8988T (cell line): Measurements from ENCODE around the gene PDSS2.

ENCODE experiments used
- DNase-seq: peaks from one replicate; pipeline ENCODE4 v3.0.0; 2011

PDSS2 gene

DNA sequence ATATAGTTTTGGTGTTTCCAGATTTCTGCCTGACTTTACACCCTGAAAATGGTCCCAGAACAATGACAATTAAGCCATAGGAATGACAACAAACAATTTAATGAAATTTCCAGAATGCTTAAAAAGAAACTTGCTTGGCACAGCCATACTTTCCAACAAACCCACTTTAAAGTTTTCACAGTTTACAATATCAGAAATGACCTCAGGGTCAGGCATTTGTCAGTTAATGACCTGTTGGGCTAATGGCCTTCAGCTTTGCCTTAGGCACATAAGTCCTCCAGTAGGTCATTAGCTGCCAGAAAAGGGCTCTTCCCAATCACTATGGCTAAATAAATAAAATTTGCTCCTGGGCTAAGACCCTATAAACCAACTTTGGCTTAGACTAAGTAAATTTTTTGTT lies 199.4 kb downstream of the PDSS2 start:
- DNase-seq: no peak

DNA sequence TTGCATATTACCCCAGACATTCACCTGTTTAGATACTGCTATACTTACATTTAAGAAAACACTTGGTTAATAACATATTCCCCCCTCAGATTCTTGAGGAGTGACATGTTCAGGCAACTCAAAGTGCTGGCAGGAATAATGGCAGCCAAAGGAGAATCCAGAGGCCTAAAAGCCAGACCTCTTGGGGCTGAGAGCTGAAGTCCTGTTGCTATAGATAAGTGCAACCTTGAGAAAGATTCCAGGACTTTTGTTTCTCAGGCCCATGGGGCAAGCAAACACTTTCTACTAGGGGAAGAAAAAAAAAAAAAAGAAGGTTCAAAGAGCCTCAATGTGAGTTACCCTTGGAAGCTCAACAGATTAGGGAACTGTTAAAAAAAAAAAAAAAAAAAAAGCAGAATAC lies 211.2 kb downstream of the PDSS2 start:
- DNase-seq: no peak

DNA sequence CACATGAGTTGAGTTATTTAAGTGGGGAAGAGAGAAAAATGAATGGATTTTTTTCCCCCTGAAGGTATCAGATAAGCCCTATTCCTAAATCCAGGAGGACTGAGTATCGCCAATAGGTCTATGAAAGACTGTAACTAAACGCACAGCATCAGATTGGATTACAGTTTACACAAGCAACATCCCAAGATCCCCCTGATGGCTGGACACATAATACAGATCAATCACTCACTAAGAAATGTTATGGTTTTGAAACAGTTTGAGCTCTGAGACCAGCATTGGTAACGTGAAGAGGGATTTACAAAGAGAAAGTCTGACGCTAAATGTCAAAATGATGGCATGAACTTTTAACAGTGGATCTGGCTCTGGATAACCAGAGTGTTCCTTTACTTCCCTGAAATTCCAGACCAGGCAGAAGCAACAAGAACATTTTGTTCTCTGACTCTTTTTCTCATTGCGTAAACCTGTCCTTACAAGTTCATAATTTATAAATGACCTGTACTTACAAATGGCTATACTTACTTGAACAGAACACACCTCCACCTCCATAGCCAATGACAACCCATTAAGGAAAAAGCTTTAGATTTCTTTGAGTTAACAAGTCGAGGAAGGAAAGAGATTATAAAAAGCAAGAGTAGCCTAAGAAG lies 212.3 kb downstream of the PDSS2 start:
- DNase-seq: no peak

DNA sequence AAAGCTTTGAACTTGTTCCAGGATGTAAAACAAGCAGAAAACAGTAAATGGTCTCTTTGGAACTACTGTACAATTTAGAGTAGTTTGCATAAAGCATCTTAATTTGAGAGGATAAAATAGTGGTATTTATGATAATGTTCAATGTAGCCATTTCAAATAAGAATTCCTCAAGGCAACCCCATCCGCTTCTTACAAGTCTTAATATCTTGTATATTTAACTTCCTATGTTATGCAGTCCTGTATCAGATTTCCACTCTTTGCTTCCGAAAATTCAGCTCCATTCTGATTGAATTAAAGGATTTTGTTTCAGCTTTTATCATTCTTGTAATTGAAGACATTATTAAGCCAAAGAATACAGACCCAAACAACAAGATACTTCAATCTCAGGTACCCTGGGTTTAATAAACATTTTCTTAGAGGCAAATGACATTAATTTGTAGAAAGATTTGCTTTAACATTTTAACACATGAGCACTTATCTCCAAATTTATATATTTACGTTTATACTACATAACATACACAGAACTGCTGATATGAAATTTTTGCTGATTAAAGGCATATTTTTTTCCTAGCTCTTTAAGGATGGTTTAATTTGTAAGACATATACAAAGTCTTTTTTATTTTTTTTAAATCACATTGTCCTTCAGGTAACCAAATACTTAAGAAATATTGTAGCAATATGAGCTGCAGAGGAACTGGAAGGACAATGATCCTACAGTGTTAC lies 213.0 kb downstream of the PDSS2 start:
- DNase-seq: no peak

DNA sequence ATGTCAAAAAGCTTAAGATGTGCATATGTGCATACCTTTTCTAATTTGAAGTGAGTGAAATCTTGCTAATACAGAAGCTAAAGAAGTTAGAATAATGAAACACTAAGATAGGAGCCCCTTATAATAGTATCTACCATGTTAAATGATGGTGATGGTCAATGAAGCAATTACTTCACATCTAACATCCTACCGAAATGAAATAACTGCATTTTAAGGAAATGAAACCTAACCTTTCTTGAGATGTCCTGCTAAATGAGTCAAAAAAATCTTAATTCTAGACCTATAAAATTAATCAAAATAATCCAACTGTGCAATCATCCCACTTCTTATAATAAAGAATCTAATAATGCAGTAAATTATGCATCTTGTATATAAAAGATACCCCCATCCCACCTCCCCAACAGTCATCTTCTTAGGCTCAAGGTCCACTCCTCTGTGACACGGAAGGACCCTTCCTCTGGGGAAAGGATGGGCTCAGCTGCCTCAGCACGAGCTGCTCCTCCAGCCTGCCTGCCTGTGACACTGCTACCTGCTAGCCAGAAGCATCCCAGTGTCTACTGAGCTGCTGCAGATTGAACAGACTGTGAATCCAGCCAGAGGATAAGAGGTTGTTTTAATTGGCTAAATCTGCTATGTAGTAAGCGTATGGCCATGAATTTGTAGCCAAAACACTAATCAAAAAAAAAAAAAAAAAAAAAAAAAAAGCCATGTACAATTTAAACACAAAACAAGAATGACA lies 214.5 kb downstream of the PDSS2 start:
- DNase-seq: no peak

DNA sequence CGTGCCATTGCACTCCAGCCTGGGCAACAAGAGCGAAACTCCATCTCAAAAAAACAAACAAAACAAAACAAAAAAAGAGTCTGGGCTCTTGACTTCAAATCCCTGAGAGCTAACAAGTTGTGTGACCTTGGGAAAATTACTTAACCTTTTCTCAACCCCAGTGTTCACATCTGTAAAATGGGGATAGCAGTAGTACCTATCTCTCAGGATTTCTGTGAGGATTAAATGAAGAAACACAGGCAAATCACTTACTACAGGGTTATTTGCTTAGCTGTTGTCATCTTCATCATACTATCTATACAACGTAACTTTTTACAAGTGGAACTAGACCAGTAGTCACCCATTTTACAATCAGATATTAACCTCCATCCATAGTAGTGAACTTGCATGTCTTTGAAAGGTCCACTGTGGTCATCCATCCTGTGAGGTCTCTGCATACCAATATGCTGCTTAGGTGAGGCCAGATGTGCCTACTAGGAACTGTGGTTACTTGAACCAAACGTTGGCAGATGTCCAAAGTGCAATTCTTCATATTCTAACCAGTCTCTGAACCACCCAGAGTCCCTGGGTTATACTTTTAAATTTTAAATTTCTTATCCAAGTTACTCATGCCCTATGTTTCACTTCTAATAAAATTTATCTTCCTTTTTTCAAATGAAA lies 215.2 kb downstream of the PDSS2 start:
- DNase-seq: no peak

DNA sequence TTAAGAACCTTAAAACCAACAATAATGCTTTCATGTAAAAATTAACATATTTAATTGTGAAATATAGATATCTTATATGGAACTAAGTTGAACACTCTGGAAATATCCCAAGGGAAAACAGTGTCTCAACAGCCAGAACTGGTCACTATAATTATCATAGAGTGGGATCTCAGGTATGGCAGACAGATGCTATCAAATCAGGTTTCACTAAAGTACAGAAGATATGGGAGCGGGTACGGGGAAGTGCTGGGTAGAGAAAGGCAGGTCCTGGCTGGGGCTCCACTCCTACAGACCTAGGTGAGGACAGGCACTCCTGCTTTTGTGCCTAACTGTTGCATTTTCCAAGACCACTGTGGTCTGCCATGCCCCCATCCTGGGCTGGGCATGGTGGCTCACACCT lies 215.9 kb downstream of the PDSS2 start:
- no peak for DNase-seq

DNA sequence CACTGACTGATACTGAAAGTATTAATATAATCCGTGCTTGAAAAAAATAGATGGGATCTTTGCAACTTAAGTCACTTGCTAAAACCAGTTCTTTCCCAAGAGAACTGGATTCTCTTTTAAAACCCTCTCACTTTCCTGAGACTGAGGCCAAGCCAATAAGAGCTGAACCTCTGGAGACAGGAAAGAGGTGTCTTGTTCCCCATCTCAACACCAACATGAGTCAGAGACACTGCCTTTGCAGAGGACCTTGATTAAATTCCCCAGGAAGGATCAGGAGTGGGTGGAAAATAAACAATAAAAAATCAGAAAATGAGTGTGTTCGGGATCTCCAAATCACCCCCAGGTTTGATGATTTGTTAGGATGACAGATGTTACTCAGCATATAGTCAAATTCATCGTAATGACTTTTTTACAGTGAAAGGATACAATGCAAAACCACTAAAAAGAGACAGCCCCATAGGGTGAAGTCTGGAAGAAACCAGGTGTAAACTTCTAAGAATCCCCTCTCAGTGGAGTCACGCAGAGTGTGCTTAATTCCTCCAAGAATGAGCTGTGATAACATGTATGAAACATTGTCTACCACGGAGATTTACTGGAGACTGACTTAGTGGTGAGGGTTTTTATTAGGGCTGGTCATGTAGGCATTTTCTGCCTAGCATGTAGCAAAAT lies 221.2 kb downstream of the PDSS2 start:
- DNase-seq: no peak

DNA sequence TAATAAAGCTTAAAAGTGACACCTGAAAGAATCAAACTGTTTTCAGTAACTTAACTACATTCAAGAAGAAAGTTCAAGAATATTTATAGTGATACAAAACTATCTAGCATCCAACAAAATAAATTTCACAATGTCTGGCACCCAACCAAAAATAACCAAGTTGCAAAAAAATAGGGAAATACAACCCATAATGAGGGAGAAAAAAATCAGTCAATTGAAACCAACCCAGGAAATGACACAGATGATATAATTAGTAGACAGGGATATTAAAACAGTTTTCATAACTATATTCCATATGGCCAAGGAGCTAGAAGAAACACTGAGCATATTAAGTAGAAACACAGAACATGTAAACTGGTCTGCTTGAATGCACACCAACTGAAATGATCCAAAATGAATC lies 223.9 kb downstream of the PDSS2 start:
- DNase-seq: no peak

DNA sequence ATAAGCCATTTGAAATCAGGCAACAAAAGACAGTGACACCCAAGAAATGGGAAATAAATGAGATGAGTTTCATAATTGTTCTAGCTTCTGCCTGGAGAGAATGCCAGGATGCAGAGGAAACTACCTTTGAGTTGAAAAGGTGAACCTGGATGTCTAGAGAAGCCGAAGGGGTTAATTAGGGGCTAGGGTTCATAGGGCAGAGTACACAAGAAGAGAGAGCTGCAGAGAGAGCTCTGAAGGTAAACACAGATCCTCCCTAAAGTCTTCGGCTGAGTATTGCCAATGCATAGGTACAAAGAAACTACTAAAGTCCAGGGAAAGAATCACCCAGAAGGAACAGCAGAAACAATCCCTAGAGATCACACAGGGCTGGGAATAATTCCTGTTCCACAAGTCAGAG lies 224.4 kb downstream of the PDSS2 start:
- no peak for DNase-seq

DNA sequence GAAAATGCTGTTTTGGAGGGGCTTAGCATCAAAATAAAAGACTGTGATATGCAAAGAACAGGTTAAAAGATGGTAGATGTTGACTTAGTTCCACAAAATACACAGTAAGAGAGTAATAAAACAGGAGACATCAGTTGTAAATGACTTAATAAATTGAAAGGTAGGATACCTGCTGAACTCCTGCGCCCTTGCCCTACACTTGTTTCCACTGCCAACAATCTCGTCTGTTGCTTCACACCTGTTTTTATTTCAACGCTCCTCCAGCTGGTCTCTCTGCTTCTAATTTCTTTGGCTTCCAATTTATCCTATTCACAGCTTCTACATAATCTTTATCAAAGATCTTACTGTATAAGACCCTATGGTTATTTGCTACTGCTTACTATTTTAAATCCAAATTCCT lies 228.1 kb downstream of the PDSS2 start:
- no peak for DNase-seq

DNA sequence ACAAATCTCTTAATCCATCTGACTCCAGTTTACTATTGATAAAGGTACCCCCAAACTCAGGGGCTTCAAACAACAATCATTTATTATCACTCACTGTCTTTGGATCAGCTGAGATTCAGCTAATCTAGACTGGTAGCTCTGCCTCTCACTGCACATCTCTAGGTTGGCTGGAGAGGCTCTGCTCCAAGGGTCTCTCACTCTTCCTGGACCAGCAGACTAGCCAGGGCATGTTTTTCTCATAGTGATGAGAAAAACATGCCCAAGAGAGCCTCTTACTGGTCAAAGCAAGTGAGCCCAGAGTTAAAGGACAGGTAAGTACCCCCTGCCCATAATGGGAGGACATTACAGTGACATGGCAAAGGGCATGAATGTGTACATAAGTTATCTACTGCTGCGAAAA lies 228.9 kb downstream of the PDSS2 start:
- no peak for DNase-seq

DNA sequence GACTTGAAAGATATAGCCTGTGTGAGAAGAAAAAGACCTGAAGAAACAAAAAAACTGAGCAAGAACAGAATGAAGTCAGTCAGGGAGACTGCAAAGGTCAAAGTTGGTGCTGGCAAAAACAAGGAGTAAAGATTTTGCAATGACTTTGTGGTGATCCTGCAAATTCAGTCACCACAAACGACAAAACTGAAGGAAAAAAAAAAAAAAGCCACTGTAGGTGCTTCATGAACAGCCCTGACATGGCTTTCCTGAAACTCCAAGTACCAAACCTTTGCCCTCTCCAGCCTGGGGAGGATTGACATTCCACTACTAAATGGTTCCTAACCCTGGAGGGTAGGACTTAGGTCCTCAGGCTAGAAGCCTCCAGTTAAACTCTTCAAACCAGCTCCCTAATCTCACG lies 229.3 kb downstream of the PDSS2 start:
- no peak for DNase-seq

DNA sequence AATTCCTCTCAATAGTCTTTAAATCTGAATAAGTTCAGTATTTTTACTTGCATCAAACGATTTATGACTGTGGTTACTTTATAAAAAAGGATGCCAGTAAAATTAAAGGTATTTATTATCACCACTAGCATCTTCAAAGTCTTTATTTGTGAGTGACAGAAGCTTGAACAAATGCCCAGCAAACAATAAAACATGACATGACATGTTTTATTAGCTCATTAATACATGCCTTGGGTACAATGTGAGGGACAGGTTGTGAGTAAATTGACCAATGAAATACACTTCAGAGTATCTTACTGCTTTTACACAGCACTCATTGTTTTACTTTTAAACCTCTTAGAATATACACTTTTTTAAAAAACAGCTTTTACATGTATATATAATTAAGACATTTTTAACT lies 230.6 kb downstream of the PDSS2 start:
- no peak for DNase-seq

DNA sequence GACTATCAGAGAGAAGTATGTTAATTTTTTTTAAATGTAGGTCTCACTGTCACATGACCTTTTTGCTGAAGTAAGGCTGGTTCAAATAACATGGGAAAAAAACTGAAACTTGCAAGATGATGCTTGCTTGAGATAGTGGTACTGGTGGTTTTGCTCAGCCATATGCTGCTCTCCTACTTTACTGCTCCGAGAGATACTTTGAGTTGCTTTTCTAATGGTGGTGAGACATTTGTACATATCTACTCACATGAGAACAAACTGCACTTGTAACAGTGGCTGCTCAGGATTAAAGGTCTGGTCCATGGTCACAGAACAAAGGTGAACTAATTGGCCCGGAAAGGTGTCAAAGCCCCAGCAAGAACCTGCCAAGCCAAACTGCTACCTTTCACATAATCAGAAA lies 237.8 kb downstream of the PDSS2 start:
- no peak for DNase-seq

DNA sequence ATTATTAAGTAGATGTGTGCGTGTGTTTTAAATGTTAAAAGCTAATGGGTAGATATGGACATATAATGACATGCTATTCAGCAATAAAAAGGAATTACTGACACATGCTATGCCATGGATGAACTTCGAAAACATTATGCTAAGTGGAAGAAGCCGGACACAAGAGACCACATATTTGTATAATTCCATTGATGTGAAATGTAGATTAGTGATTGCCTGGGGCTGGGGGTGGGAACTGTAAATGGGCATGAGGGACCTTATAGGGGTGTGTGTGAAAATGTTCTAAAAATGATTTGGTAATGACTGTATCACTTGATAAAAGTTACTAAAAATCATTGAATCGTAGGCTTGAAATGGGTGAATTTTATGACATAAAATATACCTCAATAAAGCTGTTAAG lies 239.5 kb downstream of the PDSS2 start:
- no peak for DNase-seq

DNA sequence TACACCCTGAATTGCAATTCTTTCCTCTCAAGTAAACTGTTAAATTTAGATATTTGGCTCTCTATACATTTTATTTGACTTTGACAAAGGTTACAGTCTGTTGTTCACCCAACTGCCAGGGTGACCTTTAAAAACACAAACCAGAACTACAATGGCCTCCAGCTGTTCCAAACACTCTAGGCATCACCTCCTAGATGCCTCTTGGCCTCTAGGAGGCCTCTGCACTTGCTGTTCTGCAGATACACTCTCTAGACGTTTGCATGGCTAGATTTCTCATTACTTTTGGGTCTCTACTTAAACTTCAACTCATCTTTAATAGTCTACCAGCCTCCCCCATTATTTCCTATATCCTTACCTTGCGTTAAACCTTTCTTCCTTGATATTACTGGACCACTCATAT lies 241.2 kb downstream of the PDSS2 start:
- no peak for DNase-seq

DNA sequence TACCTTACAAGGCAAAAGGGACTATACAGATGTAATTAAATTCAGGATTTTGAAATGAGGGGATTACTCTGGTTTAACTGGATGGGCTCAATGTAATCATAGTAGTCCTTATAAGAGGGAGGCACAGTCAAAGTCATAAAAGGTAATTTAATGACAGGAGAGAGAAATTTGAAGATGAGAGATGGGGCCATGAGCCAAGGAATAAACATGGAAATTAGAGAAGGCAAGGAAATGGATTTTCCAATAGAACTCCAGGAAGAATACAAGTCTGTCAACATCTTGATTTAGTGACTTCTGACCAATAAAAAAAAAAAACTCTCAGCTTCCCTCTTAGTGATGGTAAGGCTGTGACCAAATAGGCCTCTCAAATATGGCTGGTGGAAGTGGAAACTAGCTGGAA lies 242.1 kb downstream of the PDSS2 start:
- DNase-seq: no peak

DNA sequence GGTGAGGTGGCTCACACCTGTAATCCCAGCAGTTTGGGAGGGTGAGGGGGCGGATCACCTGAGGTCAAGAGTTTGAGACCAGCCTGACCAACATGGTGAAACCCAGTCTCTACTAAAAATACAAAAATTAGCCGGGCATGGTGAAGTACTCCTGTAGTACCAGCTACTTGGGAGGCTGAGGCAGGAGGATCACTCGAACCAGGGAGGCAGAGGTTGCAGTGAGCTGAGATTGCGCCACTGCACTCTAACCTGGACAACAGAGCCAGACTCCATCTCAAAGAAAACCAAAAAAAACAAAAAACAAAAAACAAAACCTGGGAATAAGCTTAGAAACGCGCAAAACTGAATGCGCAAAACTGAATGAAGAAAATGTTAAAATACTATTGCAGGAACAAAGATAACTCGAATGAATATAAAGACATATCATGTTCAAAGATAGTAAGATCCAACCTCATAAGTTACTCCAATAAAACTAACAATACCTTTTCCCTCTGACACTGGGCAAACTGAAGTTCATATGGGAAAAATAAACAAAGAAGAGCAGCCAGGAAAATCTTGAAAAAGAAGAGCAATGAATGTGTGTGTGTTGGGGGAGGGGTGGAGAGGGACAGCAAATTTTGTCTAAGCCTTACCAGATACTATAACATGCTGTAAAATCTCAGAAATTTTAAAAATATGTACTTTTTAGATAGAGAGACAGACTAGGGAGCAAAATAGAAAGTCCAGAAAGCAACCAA lies 243.0 kb downstream of the PDSS2 start:
- DNase-seq: no peak

DNA sequence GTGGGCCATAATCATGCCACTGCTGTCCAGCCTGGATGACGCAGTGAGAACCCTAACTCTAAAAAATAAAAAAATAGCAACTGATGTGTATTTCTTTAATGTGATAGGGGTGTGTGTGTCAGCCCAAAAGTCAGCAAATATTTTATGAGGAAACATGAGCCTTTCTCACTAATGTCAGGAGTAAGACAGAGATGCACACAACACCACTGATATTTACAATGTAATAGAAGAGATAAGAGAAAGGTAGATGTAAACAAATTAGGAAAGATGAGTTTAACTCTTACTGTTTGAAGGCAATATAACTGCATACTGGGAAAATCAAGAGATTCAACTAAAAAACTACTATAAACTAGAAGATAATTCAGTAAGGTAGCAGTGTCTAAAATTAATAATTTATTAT lies 244.0 kb downstream of the PDSS2 start:
- DNase-seq: no peak

DNA sequence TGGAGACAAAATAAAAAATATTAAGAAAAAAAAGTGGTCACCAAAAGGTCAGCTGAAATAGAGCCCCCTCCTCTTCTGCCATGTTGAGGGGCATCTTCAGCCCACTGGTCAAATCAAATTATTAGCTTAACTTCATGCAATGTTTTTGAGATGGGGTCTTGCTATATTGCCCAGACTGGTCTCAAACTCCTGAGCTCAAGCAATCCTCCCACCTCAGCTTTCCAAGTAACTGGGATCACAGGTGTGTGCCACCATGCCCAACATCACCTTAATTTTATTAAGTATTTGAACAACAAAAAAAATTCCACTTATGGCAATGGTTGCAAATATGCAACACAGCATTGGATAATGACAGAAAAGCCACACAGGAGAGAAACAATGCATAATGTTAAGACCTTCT lies 244.7 kb downstream of the PDSS2 start:
- no peak for DNase-seq
